A549 (cell line): Measurements from ENCODE around the gene CNOT6. TPM values are rescaled to one million over a fixed set of nuclear protein-coding genes. Genes with fewer than 3 reads are reported as not detected.

ENCODE experiments used
- ATAC-seq, 2 experiments: fragments of 200-7000 bp in 1 of 2; fragments of >200 bp in 1 of 2; cut with Nextera tagmentation in 1 of 2; cut with Tn5 transposase in 1 of 2; 3 replicates each; pipeline versions ENCODE4 v1.8.0 to v1.9.1; 2018 to 2020; ENCODE audit warnings: mild to moderate bottlenecking in 1 of 2, moderate library complexity in 1 of 2
- CTCF ChIA-PET: fragments of 300-600 bp; sonication (Branson Sonifier 250); formaldehyde crosslinking; extraction: SDS; loops from one replicate; lab custom pipeline; 2021; ENCODE audit warnings: antibody characterized with exemption, inconsistent platforms; lab: Yijun Ruan, JAX
- POLR2A ChIA-PET: fragments of 350-600 bp; formaldehyde crosslinking; extraction: SDS; loops from one replicate; lab custom pipeline; 2021; ENCODE audit warnings: antibody characterized with exemption, inconsistent platforms; lab: Yijun Ruan, JAX
- DNase-seq, 2 experiments: peaks; one replicate each; pipeline versions ENCODE4 v3.0.0 to v3.0.0-alpha.2; 2011 to 2016; ENCODE audit warnings: low read depth in 1 of 2, low spot score in 1 of 2
- FAIRE-seq: peaks from 2 replicates; lab custom pipeline; 2011; peaks lifted over from hg19 to GRCh38; lab: Jason Lieb, UNC
- H3K27ac ChIP-seq, 2 experiments: fragments of >200 bp; sonication (Bioruptor Twin); formaldehyde crosslinking; 3 replicates each; pipeline ENCODE4 v1.5.1; 2016 to 2017
- H3K4me1 ChIP-seq: fragments of >200 bp; sonication (Bioruptor Twin); formaldehyde crosslinking; 3 replicates; pipeline ENCODE4 v1.6.1; 2016
- H3K4me2 ChIP-seq: fragments of >200 bp; sonication (Bioruptor Twin); formaldehyde crosslinking; 3 replicates; pipeline ENCODE4 v1.6.1; 2016
- H3K4me3 ChIP-seq: fragments of >200 bp; sonication (Bioruptor Twin); formaldehyde crosslinking; 3 replicates; pipeline ENCODE4 v1.5.1; 2016
- H3K9me3 ChIP-seq: fragments of >200 bp; sonication (Bioruptor Twin); formaldehyde crosslinking; 3 replicates; pipeline ENCODE4 v1.6.1; 2016
- CBX2 ChIP-seq: fragments of 200-600 bp; sonication (generic); IDR thresholded peaks from 2 replicates; pipeline ENCODE4 v1.6.1; 2016; ENCODE audit warnings: low read depth, mild to moderate bottlenecking, borderline replicate concordance
- CHD4 ChIP-seq: fragments of 200-600 bp; sonication (generic); IDR thresholded peaks from 2 replicates; pipeline ENCODE4 v1.6.1; 2016; ENCODE audit warnings: antibody characterized with exemption, mild to moderate bottlenecking, borderline replicate concordance
- EP300 ChIP-seq, 2 experiments: fragments of >200 bp; sonication (Bioruptor Twin); formaldehyde crosslinking; IDR thresholded peaks; 2 replicates in 1 of 2; 3 replicates in 1 of 2; pipeline ENCODE4 v1.6.1; 2016 to 2017
- ESRRA ChIP-seq: fragments of 150-350 bp; IDR thresholded peaks from 2 replicates; pipeline ENCODE4 v1.6.1; 2014; ENCODE audit warnings: mild to moderate bottlenecking, low read length, borderline replicate concordance
- HOXB13 ChIP-seq: fragments of 250-450 bp; sonication (Bioruptor Pico); IDR thresholded peaks from 2 replicates; pipeline ENCODE4 v1.5.0; 2020; ENCODE audit warnings: low read depth, mild to moderate bottlenecking, moderate library complexity
- HOXB5 ChIP-seq: fragments of 250-450 bp; sonication (Bioruptor Pico); IDR thresholded peaks from 2 replicates; pipeline ENCODE4 v1.5.0; 2020; ENCODE audit warnings: mild to moderate bottlenecking, moderate library complexity
- JUN ChIP-seq, 2 experiments: fragments of >200 bp; sonication (Bioruptor Twin); formaldehyde crosslinking; IDR thresholded peaks; 2 replicates in 1 of 2; 3 replicates in 1 of 2; pipeline ENCODE4 v1.6.1; 2016 to 2017
- KDM1A ChIP-seq: fragments of 200-600 bp; sonication (generic); IDR thresholded peaks from 2 replicates; pipeline ENCODE4 v1.6.1; 2016; ENCODE audit warnings: low read depth, mild to moderate bottlenecking
- KDM5A ChIP-seq: fragments of 200-600 bp; sonication (generic); IDR thresholded peaks from 2 replicates; pipeline ENCODE4 v1.6.1; 2016; ENCODE audit warnings: antibody characterized with exemption, mild to moderate bottlenecking
- MYC ChIP-seq: IDR thresholded peaks from 2 replicates; pipeline ENCODE4 v1.6.1; 2012; ENCODE audit warnings: mild to moderate bottlenecking, inconsistent platforms, low read length, improper control_type of control experiment, borderline replicate concordance
- NFE2L2 ChIP-seq: fragments of 150-350 bp; conservative IDR thresholded peaks from 2 replicates; pipeline ENCODE4 v1.6.1; 2014; ENCODE audit warnings: low read length
- NR3C1 ChIP-seq: fragments of >200 bp; sonication (Bioruptor Twin); formaldehyde crosslinking; IDR thresholded peaks from 3 replicates; pipeline ENCODE4 v1.6.1; 2017
- POLR2A ChIP-seq: IDR thresholded peaks from 2 replicates; pipeline ENCODE4 v1.6.1; 2012; ENCODE audit warnings: mild to moderate bottlenecking, low read length
- RFX5 ChIP-seq: fragments of 450-650 bp; IDR thresholded peaks from 2 replicates; pipeline ENCODE4 v1.7.1; 2014; ENCODE audit warnings: antibody characterized with exemption, mild to moderate bottlenecking, moderate library complexity
- USF2 ChIP-seq: fragments of 450-650 bp; IDR thresholded peaks from 2 replicates; pipeline ENCODE4 v1.6.1; 2014; ENCODE audit warnings: antibody characterized with exemption
- ZFP36 ChIP-seq: fragments of 450-650 bp; IDR thresholded peaks from 2 replicates; pipeline ENCODE4 v1.6.1; 2014; ENCODE audit warnings: borderline replicate concordance; ENCODE audit not compliant: partially characterized antibody
- WGBS: methylation state at CpG from one replicate; pipeline ENCODE4 v1.1.6; 2017; ENCODE audit errors: missing lambda C conversion rate; 5-methylcytosine and 5-hydroxymethylcytosine counted together
- polyA plus RNA-seq, 4 experiments: library from polyadenylated mRNA; depleted of rRNA in 3 of 4; stranded (reverse); fragments of >200 nt; fragmentation: RNase III in 1 of 4; extraction: RNeasy Plus Mini Kit Qiagen cat#74134 plus additional on column Dnase treatment in 1 of 4; gene quantifications; 2 replicates in 3 of 4; 3 replicates in 1 of 4; pipeline ENCODE4 v1.2.3, GENCODE V29; 2011 to 2017
- TF ChIP-seq, protein P1 (sequence below): fragments of >200 bp; sonication (Bioruptor Twin); formaldehyde crosslinking; IDR thresholded peaks from 3 replicates; pipeline ENCODE4 v1.6.1; 2016
- TF ChIP-seq, protein P2 (sequence below): fragments of 250-450 bp; sonication (Bioruptor Pico); IDR thresholded peaks from 2 replicates; pipeline ENCODE4 v1.5.0; 2020; ENCODE audit warnings: low read depth, mild to moderate bottlenecking, moderate library complexity

Gene CNOT6
- polyA plus RNA-seq, 2 of the 4 experiments (the other 2 are of a cell fraction) = 18.2 to 28.5 TPM

DNA sequence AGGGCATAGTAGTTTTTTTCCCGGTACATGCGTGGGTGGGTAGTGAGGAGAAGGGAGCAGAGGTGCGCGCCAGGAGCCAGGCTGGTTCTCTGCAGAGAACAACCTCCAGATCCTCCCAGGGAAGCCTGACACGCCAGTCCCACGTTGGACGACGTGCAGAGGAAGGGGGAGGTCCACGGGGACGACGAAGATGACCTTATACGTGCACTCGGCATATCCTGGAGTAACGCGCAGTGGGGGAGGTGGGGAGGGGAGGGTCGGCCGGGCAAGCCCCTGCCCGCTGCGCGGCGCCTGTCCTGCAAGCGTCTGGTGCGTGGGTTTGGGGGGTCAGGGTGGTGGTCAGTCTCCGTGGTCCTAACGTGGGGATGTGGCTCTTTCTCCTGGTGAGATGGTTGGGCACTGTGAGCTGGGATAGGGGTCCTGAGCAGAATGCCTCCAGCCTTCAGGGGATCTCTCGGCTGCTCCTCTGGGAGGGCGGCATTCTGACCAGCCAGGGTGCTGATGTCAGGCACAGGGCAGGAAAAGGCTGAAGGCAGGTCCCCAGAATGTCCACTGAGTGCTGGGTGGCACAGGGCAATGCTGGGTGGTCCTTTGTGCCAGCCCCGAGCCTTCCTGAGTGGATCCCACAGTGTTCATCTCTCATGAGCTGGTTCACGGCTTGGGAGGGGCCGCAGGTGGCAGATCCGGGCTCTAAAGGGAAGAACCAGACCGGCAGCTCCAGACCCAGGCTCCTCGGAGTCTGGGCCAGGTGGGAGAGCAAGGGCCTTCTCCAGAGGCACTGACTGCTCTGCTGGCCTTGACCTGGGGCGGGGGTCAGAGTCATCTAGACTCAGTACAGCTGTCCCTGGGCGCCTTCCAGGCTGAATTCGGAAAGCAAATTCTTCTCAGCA lies 107.7 kb downstream of the CNOT6 start:
- ChIA-PET POLR2A (no interaction called here), CTCF (interaction anchor here (0.6 to 1.2 kb wide), 3 partner anchors 9 to 469 kb away, joined by 3 to 4 read pairs (median 4); no protein-coding TSS in a partner anchor)
- Histone ChIP-seq H3K4me3 (no peak overlapping the region), H3K4me2 (no peak overlapping the region), H3K27ac (no peak overlapping the region), H3K4me1 (no peaks in the 10 kb centered on the region), H3K9me3 (no peaks in the 10 kb centered on the region)
- WGBS = 73% methylated on average over 24 of the region's 36 CpGs
- FAIRE-seq = no peak
- ATAC-seq = no peak
- no peak for DNase-seq
- TF ChIP-seq NR3C1 (no peak), POLR2A (no peak), CHD4 (no peak), KDM5A (no peak), CBX2 (no peak), JUN (IDR thresholded peaks at IDR 0.05) (no peak)
- TF ChIP-seq, protein P1, sequence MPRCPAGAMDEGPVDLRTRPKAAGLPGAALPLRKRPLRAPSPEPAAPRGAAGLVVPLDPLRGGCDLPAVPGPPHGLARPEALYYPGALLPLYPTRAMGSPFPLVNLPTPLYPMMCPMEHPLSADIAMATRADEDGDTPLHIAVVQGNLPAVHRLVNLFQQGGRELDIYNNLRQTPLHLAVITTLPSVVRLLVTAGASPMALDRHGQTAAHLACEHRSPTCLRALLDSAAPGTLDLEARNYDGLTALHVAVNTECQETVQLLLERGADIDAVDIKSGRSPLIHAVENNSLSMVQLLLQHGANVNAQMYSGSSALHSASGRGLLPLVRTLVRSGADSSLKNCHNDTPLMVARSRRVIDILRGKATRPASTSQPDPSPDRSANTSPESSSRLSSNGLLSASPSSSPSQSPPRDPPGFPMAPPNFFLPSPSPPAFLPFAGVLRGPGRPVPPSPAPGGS = no peak

DNA sequence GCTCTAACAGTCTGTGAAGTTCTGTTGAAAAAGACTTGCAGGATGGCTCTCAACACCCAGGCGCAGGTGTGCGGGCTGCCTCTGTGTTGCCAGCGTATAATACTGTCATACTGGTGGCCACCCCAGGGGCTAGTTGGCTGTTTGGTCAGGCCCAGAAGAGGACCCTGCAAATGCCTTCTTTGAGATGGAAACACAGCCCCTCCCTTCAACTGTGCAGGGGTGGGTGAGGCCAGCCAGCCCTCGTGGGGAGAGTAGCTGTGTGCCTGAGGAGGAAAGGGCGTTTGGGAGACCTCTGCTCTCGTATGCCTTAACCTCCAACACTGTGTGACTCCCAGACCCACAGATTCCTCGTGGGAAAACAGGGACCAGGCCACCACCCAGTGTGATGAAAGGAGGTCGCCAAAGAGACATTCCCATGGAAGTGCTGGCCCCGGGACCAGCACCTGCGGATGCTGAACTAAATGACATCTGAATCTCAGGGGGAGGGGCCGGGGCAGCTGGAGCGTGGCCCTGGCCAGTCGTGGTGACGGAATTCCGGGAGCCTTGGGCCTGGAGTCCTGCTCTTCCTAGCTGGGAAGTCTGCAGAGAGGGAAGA lies 108.4 kb downstream of the CNOT6 start:
- Histone ChIP-seq H3K4me3 (no peak overlapping the region), H3K4me1 (no peaks in the 10 kb centered on the region), H3K27ac (no peak overlapping the region), H3K9me3 (no peaks in the 10 kb centered on the region), H3K4me2 (no peak overlapping the region)
- no peak for FAIRE-seq
- 60% methylated on average over 10 of the region's 15 CpGs for WGBS
- CTCF ChIA-PET = interaction anchor here (0.6 to 1.6 kb wide), 4 partner anchors 10 to 470 kb away, joined by 3 to 7 read pairs (median 4); no protein-coding TSS in a partner anchor
- ATAC-seq = no peak
- TF ChIP-seq, protein P1 = no peak
- no peak for TF ChIP-seq MYC
- no peak for TF ChIP-seq ZFP36
- no peak for TF ChIP-seq KDM1A
- no peak for TF ChIP-seq RFX5
- TF ChIP-seq EP300 (IDR thresholded peaks at IDR 0.05) = no peak
- DNase-seq = no peak
- POLR2A ChIA-PET = no interaction called here

GRCh38 chr5:180603076-180603594 lies 109.0 kb downstream of the CNOT6 start:
- H3K9me3 ChIP-seq = no peaks in the 10 kb centered on the region
- H3K4me2 ChIP-seq = no peak overlapping the region
- no peak for TF ChIP-seq USF2
- TF ChIP-seq ESRRA = no peak
- TF ChIP-seq NFE2L2 = no peak
- TF ChIP-seq HOXB5 (CRISPR knock-in tag) = no peak
- TF ChIP-seq, protein P2, sequence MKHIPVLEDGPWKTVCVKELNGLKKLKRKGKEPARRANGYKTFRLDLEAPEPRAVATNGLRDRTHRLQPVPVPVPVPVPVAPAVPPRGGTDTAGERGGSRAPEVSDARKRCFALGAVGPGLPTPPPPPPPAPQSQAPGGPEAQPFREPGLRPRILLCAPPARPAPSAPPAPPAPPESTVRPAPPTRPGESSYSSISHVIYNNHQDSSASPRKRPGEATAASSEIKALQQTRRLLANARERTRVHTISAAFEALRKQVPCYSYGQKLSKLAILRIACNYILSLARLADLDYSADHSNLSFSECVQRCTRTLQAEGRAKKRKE (CRISPR knock-in tag) = no peak
- TF ChIP-seq HOXB13 = no peak
- TF ChIP-seq KDM1A = no peak
- H3K27ac ChIP-seq = no peak overlapping the region
- CTCF ChIA-PET = interaction anchor here (0.7 to 1.6 kb wide), 3 partner anchors 11 to 34 kb away, joined by 3 to 7 read pairs (median 4); no protein-coding TSS in a partner anchor
- H3K4me1 ChIP-seq = no peaks in the 10 kb centered on the region
- no peak for ATAC-seq
- FAIRE-seq = no peak
- H3K4me3 ChIP-seq = no peak overlapping the region
- POLR2A ChIA-PET = no interaction called here
- DNase-seq = no peak
- 95% methylated on average over 16 of the region's 19 CpGs for WGBS
